GM12892 (cell line): ENCODE results near the gene SLC9C2.

Source experiments
- POLR2AphosphoS5 ChIP-seq: IDR thresholded peaks from 2 replicates; pipeline ENCODE4 v1.6.1; 2011; ENCODE audit warnings: low read depth, low read length, control low read depth
- TAF1 ChIP-seq: IDR thresholded peaks from 2 replicates; pipeline ENCODE4 v1.6.1; 2011; ENCODE audit warnings: low read depth, mild to moderate bottlenecking, control low read depth, low read length, borderline replicate concordance

GRCh38 chr1:173520799-173521198 is 82.1 kb downstream of the SLC9C2 start:
- TF ChIP-seq POLR2AphosphoS5 (no peak), TAF1 (no peak)
